ENCODE results near the gene EPHB6.

DNA sequence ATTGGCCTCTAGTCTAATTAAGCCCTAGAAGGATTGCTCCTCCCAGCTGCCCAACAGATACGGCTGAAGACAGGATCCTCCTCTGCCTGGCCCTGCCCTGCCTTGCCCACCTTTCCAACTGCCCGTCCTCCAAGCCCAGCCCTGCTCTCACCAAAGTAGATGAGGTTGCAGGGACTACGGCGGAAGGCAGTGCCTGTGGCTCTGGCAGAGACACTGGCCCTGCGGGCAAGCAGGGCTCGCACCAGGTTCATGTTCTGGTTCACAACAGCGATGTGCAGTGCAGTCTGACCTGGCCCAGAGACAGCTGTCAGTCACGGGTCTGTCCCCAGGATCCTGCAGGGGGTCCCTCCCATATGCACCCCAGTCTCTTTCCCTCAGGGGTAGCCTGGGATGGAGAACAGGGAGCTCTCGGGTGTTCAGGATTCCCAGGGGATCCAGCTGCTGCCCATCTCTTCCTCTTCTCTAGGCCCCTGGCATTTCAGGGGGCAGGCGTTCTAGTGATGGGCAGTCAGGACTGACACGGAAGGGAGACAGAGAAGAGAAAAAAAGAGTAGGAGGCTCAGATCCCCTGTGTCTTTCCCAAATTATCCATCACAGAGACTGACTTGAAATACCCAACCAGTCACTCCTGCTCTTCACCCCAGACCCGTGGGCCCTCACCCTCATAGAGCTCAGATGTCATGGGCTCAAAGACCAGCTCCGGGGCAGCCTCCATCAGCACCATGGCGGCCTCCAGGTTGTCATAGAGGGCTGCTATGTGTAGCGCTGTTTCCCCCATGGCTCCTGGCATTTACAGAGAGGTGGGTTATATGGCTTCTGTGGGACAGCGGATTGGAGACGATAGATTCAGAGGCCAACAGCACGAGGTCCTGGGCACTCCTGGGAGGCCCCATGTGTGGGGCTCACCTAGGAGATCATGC lies 22.4 kb downstream of the EPHB6 start:
- TF ChIP-seq POLR2AphosphoS5 (IDR thresholded peaks at IDR 0.05) (no peak), EZH2 (IDR thresholded peaks at IDR 0.05; ENCODE audit: borderline replicate concordance, insufficient read depth, low read length, poor library complexity, severe bottlenecking) (no peak), TAF1 (IDR thresholded peaks at IDR 0.05; ENCODE audit: low read depth) (no peak), RAD21 (conservative IDR thresholded peaks at IDR 0.05) (no peak), EP300 (conservative IDR thresholded peaks at IDR 0.05; ENCODE audit: poor library complexity, severe bottlenecking) (no peak), MXI1 (conservative IDR thresholded peaks at IDR 0.05; ENCODE audit: poor library complexity, severe bottlenecking) (no peak)
- TF ChIP-seq, protein P1, sequence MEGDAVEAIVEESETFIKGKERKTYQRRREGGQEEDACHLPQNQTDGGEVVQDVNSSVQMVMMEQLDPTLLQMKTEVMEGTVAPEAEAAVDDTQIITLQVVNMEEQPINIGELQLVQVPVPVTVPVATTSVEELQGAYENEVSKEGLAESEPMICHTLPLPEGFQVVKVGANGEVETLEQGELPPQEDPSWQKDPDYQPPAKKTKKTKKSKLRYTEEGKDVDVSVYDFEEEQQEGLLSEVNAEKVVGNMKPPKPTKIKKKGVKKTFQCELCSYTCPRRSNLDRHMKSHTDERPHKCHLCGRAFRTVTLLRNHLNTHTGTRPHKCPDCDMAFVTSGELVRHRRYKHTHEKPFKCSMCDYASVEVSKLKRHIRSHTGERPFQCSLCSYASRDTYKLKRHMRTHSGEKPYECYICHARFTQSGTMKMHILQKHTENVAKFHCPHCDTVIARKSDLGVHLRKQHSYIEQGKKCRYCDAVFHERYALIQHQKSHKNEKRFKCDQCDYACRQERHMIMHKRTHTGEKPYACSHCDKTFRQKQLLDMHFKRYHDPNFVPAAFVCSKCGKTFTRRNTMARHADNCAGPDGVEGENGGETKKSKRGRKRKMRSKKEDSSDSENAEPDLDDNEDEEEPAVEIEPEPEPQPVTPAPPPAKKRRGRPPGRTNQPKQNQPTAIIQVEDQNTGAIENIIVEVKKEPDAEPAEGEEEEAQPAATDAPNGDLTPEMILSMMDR (IDR thresholded peaks at IDR 0.05; ENCODE audit: poor library complexity, severe bottlenecking): no peak
- TF ChIP-seq, protein P2, sequence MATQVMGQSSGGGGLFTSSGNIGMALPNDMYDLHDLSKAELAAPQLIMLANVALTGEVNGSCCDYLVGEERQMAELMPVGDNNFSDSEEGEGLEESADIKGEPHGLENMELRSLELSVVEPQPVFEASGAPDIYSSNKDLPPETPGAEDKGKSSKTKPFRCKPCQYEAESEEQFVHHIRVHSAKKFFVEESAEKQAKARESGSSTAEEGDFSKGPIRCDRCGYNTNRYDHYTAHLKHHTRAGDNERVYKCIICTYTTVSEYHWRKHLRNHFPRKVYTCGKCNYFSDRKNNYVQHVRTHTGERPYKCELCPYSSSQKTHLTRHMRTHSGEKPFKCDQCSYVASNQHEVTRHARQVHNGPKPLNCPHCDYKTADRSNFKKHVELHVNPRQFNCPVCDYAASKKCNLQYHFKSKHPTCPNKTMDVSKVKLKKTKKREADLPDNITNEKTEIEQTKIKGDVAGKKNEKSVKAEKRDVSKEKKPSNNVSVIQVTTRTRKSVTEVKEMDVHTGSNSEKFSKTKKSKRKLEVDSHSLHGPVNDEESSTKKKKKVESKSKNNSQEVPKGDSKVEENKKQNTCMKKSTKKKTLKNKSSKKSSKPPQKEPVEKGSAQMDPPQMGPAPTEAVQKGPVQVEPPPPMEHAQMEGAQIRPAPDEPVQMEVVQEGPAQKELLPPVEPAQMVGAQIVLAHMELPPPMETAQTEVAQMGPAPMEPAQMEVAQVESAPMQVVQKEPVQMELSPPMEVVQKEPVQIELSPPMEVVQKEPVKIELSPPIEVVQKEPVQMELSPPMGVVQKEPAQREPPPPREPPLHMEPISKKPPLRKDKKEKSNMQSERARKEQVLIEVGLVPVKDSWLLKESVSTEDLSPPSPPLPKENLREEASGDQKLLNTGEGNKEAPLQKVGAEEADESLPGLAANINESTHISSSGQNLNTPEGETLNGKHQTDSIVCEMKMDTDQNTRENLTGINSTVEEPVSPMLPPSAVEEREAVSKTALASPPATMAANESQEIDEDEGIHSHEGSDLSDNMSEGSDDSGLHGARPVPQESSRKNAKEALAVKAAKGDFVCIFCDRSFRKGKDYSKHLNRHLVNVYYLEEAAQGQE (IDR thresholded peaks at IDR 0.05; ENCODE audit: borderline replicate concordance): no peak

Data from neural cell (in vitro differentiated cells).